ENCODE data around the gene MMP13.
"Not testable (repeated sequence)": the region's sequence is repeated elsewhere in the genome, so short reads cannot be mapped to it uniquely, and the experiment has no call there.

The MMP13 gene

DNA sequence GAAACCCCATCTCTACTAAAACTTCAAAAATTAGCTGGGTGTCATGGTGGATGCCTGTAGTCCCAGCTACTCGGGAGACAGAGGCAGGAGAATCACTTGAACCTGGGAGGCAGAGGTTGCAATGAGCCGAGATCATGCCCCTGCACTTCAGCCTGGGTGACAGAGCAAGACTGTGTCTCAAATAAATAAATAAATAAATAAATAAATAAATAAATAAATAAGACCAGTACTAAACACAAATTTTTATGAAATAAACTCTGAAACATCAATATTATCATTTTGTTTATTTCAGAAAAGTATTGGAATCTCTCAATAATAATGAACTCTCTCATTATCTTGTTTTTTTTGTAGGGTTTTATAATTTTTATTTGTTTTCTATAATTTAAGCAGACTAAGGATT, 18.2 kb upstream of the MMP13 start:
- H3K27me3 ChIP-seq (ENCODE audit: control insufficient read depth in 1 of 2, insufficient read depth in 2 of 2, low read length in 2 of 2); H3K4me1 ChIP-seq (ENCODE audit: control insufficient read depth, insufficient read depth, low read length); H3K9ac ChIP-seq (ENCODE audit: low read length in 2 of 2); H3K4me3 ChIP-seq (ENCODE audit: low read length in 2 of 2); H3K9me3 ChIP-seq (ENCODE audit: control insufficient read depth in 2 of 2, low read length in 2 of 2); H3K27ac ChIP-seq (ENCODE audit: low read length); H3K36me3 ChIP-seq (ENCODE audit: control insufficient read depth in 2 of 2, insufficient read depth in 2 of 2, low read length in 2 of 2): not testable (repeated sequence)

DNA sequence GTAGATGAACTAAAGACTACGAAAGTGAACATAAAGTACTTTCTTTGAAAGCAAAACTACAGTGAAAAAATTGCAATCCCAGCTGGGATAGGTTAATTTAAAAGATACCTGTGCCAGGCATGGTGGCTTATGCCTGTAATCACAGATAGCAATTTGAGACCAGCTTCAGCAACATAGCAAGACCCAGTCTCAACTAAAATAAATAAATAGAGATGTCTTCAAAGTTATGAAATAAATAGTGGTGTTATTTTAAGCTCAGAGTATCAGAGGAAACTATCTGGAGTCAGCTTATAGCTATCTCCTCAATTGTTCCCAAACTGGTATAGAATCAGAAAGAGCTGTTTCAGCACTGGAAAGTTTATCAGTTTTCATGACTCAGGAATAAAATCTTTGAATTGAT, 17.3 kb upstream of the MMP13 start:
- no peak overlapping the region for H3K4me3 ChIP-seq (ENCODE audit: low read length in 2 of 2)
- H3K27ac ChIP-seq (ENCODE audit: low read length): no peak overlapping the region

DNA sequence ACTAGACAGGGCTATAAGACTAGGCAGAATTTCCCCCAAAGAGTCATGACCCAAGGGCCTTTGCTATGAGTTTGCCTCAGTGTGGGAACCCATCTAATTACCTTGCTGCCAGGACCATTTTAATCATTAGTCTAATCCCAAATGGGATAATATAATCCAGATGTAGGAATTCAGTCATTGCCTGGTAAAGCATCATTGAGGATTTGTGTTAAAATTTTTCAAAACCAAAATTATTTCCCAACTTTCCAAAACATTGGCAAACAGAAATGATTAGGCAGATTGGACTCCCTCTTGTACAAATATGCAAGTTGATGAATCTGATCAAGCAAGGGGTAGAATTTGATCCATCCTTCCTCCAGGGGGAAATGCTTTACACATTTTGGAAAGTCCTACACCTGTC, 16.2 kb upstream of the MMP13 start:
- Histone ChIP-seq H3K4me3 (ENCODE audit: low read length in 2 of 2) (no peak overlapping the region), H3K9me3 (ENCODE audit: control insufficient read depth in 2 of 2, low read length in 2 of 2) (no peaks in the 10 kb centered on the region), H3K27me3 (ENCODE audit: control insufficient read depth in 1 of 2, insufficient read depth in 2 of 2, low read length in 2 of 2) (no peaks in the 10 kb centered on the region), H3K9ac (ENCODE audit: low read length in 2 of 2) (no peak overlapping the region), H3K36me3 (ENCODE audit: control insufficient read depth in 2 of 2, insufficient read depth in 2 of 2, low read length in 2 of 2) (no peaks in the 10 kb centered on the region), H3K27ac (ENCODE audit: low read length) (no peak overlapping the region), H3K4me1 (ENCODE audit: control insufficient read depth, insufficient read depth, low read length) (no peaks in the 10 kb centered on the region)

More for the DNA sequence above, 17.3 kb upstream of the MMP13 start:
- H3K4me1 ChIP-seq (ENCODE audit: control insufficient read depth, insufficient read depth, low read length): no peaks in the 10 kb centered on the region
- no peaks in the 10 kb centered on the region for H3K27me3 ChIP-seq (ENCODE audit: control insufficient read depth in 1 of 2, insufficient read depth in 2 of 2, low read length in 2 of 2)
- no peak overlapping the region for H3K9ac ChIP-seq (ENCODE audit: low read length in 2 of 2)
- no peaks in the 10 kb centered on the region for H3K9me3 ChIP-seq (ENCODE audit: control insufficient read depth in 2 of 2, low read length in 2 of 2)
- no peaks in the 10 kb centered on the region for H3K36me3 ChIP-seq (ENCODE audit: control insufficient read depth in 2 of 2, insufficient read depth in 2 of 2, low read length in 2 of 2)

DNA sequence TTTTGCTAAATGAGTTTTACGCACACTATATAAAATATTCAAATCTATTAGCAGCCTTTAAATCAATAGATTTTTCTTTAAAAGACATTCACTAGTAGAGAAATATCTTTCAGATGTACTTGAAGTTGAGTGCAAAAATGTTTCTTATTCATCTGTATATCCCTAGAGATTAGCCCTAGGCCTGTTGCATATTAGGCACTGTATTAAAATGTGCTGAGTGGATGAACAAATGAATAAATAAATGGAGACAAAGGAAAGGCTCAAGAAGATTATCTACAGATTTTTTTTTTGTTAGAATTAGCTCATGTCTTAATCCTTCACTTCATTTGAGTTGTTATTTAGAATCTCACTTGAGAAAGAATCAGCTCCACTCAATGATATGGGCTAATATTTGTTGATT, 12.0 kb upstream of the MMP13 start:
- Histone ChIP-seq H3K4me1 (ENCODE audit: control insufficient read depth, insufficient read depth, low read length) (no peaks in the 10 kb centered on the region), H3K36me3 (ENCODE audit: control insufficient read depth in 2 of 2, insufficient read depth in 2 of 2, low read length in 2 of 2) (no peaks in the 10 kb centered on the region), H3K4me3 (ENCODE audit: low read length in 2 of 2) (no peak overlapping the region), H3K27me3 (ENCODE audit: control insufficient read depth in 1 of 2, insufficient read depth in 2 of 2, low read length in 2 of 2) (no peaks in the 10 kb centered on the region), H3K9me3 (ENCODE audit: control insufficient read depth in 2 of 2, low read length in 2 of 2) (no peaks in the 10 kb centered on the region), H3K9ac (ENCODE audit: low read length in 2 of 2) (no peak overlapping the region), H3K27ac (ENCODE audit: low read length) (no peak overlapping the region)

DNA sequence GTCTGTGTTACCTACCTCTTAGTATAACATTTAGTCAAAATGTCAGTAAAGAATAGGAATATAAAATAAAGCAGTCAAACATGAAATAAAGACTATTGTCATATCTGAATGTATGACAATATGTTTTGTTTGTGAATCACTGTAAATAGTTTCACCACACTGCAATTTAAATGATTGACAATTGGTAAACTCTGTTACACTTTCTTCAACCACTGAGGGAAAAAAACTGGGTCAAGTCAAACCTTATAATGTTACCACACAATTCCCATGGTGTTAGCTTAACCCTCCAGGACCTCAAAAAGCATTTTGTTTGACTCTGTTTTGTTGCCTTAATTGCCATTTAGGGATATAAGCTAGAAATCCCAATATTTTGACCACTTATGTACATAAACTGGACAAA, 10.5 kb upstream of the MMP13 start:
- Histone ChIP-seq H3K9me3 (ENCODE audit: control insufficient read depth in 2 of 2, low read length in 2 of 2) (no peaks in the 10 kb centered on the region), H3K9ac (ENCODE audit: low read length in 2 of 2) (no peak overlapping the region), H3K4me3 (ENCODE audit: low read length in 2 of 2) (no peak overlapping the region), H3K27ac (ENCODE audit: low read length) (no peak overlapping the region), H3K27me3 (ENCODE audit: control insufficient read depth in 1 of 2, insufficient read depth in 2 of 2, low read length in 2 of 2) (no peaks in the 10 kb centered on the region), H3K4me1 (ENCODE audit: control insufficient read depth, insufficient read depth, low read length) (no peaks in the 10 kb centered on the region), H3K36me3 (ENCODE audit: control insufficient read depth in 2 of 2, insufficient read depth in 2 of 2, low read length in 2 of 2) (no peaks in the 10 kb centered on the region)

DNA sequence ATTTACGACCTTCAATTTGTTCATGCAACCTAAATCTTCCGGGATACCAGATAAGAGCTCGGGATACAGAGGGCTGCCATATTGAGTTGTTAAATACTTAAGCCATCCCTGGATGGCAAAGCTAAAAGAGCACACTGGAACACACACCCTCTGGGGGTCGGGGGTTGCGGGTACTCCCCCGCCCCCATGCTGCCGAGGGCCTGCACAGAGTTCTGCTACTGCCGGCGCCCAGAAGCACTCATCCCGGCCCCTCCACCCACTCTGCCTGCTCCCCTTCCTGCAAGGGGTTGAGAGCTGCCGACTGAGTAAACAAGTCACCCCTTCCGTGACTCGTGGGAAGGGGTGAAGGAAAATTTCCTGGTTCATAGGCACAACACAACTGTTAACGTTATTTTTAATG, 9.3 kb upstream of the MMP13 start:
- no peaks in the 10 kb centered on the region for H3K27me3 ChIP-seq (ENCODE audit: control insufficient read depth in 1 of 2, insufficient read depth in 2 of 2, low read length in 2 of 2)
- H3K9me3 ChIP-seq (ENCODE audit: control insufficient read depth in 2 of 2, low read length in 2 of 2): no peaks in the 10 kb centered on the region
- no peak overlapping the region for H3K27ac ChIP-seq (ENCODE audit: low read length)
- H3K36me3 ChIP-seq (ENCODE audit: control insufficient read depth in 2 of 2, insufficient read depth in 2 of 2, low read length in 2 of 2): no peaks in the 10 kb centered on the region
- H3K9ac ChIP-seq (ENCODE audit: low read length in 2 of 2): no peak overlapping the region
- no peaks in the 10 kb centered on the region for H3K4me1 ChIP-seq (ENCODE audit: control insufficient read depth, insufficient read depth, low read length)
- H3K4me3 ChIP-seq (ENCODE audit: low read length in 2 of 2): no peak overlapping the region

DNA sequence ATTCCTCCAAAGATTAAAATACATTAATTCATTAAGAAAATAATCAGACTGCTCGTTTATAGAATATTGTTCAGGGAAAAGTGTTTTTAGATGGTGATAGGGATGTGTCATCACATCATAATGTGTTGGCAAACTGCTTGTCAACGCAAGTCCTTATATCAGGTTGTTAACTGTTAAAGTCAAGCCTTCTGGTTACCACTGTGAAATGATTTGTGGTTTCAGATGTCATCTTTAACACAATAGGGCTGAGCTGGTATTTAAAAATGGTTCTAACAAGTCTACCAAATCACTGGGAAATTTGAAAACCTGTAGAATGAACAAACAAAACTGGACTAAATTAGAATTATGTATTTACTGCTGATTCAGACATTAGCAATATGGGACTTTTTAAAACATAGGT, 2.4 kb upstream of the MMP13 start:
- Histone ChIP-seq H3K27ac (ENCODE audit: low read length) (no peak overlapping the region), H3K4me1 (ENCODE audit: control insufficient read depth, insufficient read depth, low read length) (no peaks in the 10 kb centered on the region), H3K4me3 (ENCODE audit: low read length in 2 of 2) (no peak overlapping the region), H3K9ac (ENCODE audit: low read length in 2 of 2) (no peak overlapping the region), H3K27me3 (ENCODE audit: control insufficient read depth in 1 of 2, insufficient read depth in 2 of 2, low read length in 2 of 2) (no peaks in the 10 kb centered on the region), H3K9me3 (ENCODE audit: control insufficient read depth in 2 of 2, low read length in 2 of 2) (no peaks in the 10 kb centered on the region), H3K36me3 (ENCODE audit: control insufficient read depth in 2 of 2, insufficient read depth in 2 of 2, low read length in 2 of 2) (no peaks in the 10 kb centered on the region)

DNA sequence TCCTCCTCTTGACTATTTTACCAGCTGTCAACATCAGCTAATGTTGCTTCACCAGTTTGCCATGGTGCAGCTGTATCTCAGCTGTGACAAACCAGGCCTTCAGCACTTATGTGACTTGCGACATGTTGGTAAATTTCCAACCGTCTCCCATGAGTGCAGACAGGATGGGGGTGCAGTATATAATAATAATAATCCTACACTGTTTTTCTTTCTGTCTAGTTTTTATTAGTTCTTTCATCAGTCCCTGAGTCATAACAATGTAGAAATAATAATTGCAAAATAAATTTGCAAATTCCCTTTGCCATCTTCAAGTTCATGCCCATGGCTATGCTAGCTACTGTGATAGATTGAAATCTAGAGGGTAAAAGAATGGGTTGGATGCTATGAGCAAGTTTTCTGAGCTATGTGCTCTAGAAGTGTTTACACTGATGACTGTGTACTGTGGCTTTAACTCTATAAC, 4.9 kb downstream of the MMP13 start:
- no peak overlapping the region for H3K9ac ChIP-seq (ENCODE audit: low read length in 2 of 2)
- H3K36me3 ChIP-seq (ENCODE audit: control insufficient read depth in 2 of 2, insufficient read depth in 2 of 2, low read length in 2 of 2): no peaks in the 10 kb centered on the region
- H3K4me1 ChIP-seq (ENCODE audit: control insufficient read depth, insufficient read depth, low read length): no peaks in the 10 kb centered on the region
- H3K27ac ChIP-seq (ENCODE audit: low read length): no peak overlapping the region
- no peak overlapping the region for H3K4me3 ChIP-seq (ENCODE audit: low read length in 2 of 2)
- H3K27me3 ChIP-seq (ENCODE audit: control insufficient read depth in 1 of 2, insufficient read depth in 2 of 2, low read length in 2 of 2): no peaks in the 10 kb centered on the region
- H3K9me3 ChIP-seq (ENCODE audit: control insufficient read depth in 2 of 2, low read length in 2 of 2): no peaks in the 10 kb centered on the region

DNA sequence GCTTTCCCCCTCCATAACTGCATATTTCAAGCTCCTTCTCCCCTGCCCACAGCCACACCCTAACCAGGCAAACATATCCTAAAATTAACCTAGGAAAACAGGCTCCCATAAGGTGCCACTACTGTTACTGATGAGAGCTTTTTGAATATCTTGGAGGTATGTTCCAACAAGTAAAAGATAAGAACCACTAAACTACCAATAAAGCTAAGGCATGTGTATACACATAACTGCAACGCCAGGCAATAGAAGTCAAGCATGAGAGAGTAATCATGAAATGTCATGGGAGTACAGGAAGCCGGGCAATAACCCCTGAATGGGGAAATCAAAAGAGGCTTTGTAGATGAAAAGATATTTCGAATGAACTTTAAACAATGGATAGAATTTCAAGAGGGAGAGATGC, 9.3 kb downstream of the MMP13 start:
- Histone ChIP-seq H3K27me3 (ENCODE audit: control insufficient read depth in 1 of 2, insufficient read depth in 2 of 2, low read length in 2 of 2) (no peaks in the 10 kb centered on the region), H3K27ac (ENCODE audit: low read length) (no peak overlapping the region), H3K9ac (ENCODE audit: low read length in 2 of 2) (no peak overlapping the region), H3K4me3 (ENCODE audit: low read length in 2 of 2) (no peak overlapping the region), H3K9me3 (ENCODE audit: control insufficient read depth in 2 of 2, low read length in 2 of 2) (no peaks in the 10 kb centered on the region), H3K36me3 (ENCODE audit: control insufficient read depth in 2 of 2, insufficient read depth in 2 of 2, low read length in 2 of 2) (no peaks in the 10 kb centered on the region), H3K4me1 (ENCODE audit: control insufficient read depth, insufficient read depth, low read length) (no peaks in the 10 kb centered on the region)

DNA sequence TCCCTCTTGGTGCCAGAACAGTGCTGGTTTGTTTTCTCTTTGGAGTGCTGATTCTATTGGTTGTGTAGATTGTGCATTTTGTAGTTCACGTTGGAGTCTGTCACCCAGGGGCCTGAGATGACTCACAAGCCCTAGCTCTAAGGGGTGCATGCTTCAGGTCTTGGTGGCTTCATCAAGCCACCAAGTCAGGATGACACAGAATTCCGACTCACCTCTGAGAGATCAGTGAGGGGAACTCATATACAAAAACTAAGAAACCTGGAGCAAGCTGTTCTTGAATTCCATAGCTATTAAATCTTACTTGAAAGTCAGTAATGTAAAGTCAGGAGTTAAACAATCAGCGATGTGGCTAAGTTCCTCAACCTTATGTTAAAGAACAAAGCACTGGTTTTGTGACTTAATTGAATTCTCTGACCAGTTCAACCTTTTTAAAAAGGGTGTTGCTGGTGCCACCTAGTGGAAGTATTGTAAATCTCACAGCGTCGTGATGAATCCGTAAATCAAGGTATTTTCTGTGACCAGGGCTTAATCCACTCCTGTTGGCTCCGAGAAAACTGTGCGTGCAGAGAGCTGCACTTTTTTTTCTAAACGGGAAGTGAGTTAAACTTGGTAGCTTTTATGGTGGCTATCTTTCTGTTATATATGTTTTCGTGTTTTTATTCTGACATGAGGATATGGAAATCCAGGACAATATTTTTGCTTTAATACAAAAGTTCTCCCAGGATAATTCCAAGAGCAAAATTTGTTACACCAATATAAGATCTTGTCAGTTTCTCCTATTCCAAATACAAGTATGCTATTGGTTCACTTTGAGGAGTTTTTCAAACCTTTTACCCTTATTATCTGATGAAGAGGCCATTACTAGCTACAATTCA, 14.6 kb downstream of the MMP13 start:
- Histone ChIP-seq H3K27ac (ENCODE audit: low read length) (no peak overlapping the region), H3K36me3 (ENCODE audit: control insufficient read depth in 2 of 2, insufficient read depth in 2 of 2, low read length in 2 of 2) (no peaks in the 10 kb centered on the region), H3K27me3 (ENCODE audit: control insufficient read depth in 1 of 2, insufficient read depth in 2 of 2, low read length in 2 of 2) (no peaks in the 10 kb centered on the region), H3K4me1 (ENCODE audit: control insufficient read depth, insufficient read depth, low read length) (no peaks in the 10 kb centered on the region), H3K9ac (ENCODE audit: low read length in 2 of 2) (no peak overlapping the region), H3K4me3 (ENCODE audit: low read length in 2 of 2) (no peak overlapping the region), H3K9me3 (ENCODE audit: control insufficient read depth in 2 of 2, low read length in 2 of 2) (peaks cover 0 to 4% of the 10 kb centered on the region in 2 donors)

DNA sequence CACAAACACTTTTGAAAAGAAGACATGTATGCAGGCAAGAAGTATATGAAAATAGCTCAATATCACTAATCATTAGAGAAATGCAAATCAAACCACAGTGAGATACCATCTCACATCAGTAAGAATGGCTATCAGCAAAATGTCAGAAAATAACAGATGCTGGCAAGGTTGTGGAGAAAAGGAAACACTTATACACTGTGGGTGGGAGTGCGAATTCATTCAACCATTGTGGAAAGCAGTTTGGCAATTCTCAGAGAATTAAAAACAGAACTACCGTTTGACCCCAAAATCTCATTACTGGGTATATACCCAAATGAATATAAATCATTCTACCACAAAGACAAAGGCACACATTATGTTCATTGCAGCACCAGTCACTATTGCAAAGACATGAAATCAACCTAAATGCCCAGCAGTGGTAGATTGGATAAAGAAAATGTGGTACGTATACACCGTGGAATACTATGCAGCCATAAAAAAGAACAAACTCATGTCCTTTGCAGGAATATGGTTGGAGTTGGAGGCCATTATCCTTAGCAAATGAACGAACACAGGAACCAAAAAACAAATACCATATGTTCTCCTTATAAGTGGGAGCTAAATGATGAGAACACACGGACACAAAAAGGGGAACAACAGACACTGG, 18.5 kb downstream of the MMP13 start:
- H3K9ac ChIP-seq (ENCODE audit: low read length in 2 of 2): no peak overlapping the region
- no peaks in the 10 kb centered on the region for H3K36me3 ChIP-seq (ENCODE audit: control insufficient read depth in 2 of 2, insufficient read depth in 2 of 2, low read length in 2 of 2)

More for the DNA sequence above, 18.5 kb downstream of the MMP13 start:
- Histone ChIP-seq H3K4me3 (ENCODE audit: low read length in 2 of 2) (no peak overlapping the region), H3K9me3 (ENCODE audit: control insufficient read depth in 2 of 2, low read length in 2 of 2) (peaks cover 0 to 4% of the 10 kb centered on the region in 2 donors), H3K4me1 (ENCODE audit: control insufficient read depth, insufficient read depth, low read length) (no peaks in the 10 kb centered on the region), H3K27me3 (ENCODE audit: control insufficient read depth in 1 of 2, insufficient read depth in 2 of 2, low read length in 2 of 2) (no peaks in the 10 kb centered on the region), H3K27ac (ENCODE audit: low read length) (no peak overlapping the region)

All from stomach smooth muscle (tissue), 2 donors.